ENCODE results near the gene SLC6A6.

- no peak for TF ChIP-seq CTCF (IDR thresholded peaks at IDR 0.05; ENCODE audit: low read length)
- no peak for TF ChIP-seq EZH2phosphoT487 (IDR thresholded peaks at IDR 0.05; ENCODE audit: low read length)
- TF ChIP-seq EZH2 (optimal IDR thresholded peaks at IDR 0.05; ENCODE audit: low read depth, low read length): no peak
Measured at GRCh38 chr3:14426305-14426620, 23.9 kb downstream of the SLC6A6 start.
